ENCODE data around the gene SPRN.

The SPRN gene

GRCh38 chr10:133455196-133455595 is 30.8 kb upstream of the SPRN start:
- no peak for TF ChIP-seq PATZ1 (CRISPR knock-in tag; IDR thresholded peaks at IDR 0.05; ENCODE audit: borderline replicate concordance)
- TF ChIP-seq, protein P1, sequence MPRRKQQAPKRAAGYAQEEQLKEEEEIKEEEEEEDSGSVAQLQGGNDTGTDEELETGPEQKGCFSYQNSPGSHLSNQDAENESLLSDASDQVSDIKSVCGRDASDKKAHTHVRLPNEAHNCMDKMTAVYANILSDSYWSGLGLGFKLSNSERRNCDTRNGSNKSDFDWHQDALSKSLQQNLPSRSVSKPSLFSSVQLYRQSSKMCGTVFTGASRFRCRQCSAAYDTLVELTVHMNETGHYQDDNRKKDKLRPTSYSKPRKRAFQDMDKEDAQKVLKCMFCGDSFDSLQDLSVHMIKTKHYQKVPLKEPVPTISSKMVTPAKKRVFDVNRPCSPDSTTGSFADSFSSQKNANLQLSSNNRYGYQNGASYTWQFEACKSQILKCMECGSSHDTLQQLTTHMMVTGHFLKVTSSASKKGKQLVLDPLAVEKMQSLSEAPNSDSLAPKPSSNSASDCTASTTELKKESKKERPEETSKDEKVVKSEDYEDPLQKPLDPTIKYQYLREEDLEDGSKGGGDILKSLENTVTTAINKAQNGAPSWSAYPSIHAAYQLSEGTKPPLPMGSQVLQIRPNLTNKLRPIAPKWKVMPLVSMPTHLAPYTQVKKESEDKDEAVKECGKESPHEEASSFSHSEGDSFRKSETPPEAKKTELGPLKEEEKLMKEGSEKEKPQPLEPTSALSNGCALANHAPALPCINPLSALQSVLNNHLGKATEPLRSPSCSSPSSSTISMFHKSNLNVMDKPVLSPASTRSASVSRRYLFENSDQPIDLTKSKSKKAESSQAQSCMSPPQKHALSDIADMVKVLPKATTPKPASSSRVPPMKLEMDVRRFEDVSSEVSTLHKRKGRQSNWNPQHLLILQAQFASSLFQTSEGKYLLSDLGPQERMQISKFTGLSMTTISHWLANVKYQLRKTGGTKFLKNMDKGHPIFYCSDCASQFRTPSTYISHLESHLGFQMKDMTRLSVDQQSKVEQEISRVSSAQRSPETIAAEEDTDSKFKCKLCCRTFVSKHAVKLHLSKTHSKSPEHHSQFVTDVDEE (CRISPR knock-in tag; IDR thresholded peaks at IDR 0.05), result no peak
- no peak for TF ChIP-seq ZC3H10 (CRISPR knock-in tag; IDR thresholded peaks at IDR 0.05)
- TF ChIP-seq CSRNP3 (CRISPR knock-in tag; IDR thresholded peaks at IDR 0.05), result no peak
- no peak for TF ChIP-seq OSR1 (CRISPR knock-in tag; IDR thresholded peaks at IDR 0.05)
- no peak for TF ChIP-seq ZFP3 (CRISPR knock-in tag; IDR thresholded peaks at IDR 0.05)
- no peak for TF ChIP-seq TOX (CRISPR knock-in tag; IDR thresholded peaks at IDR 0.05; ENCODE audit: borderline replicate concordance)
- no peak for ATAC-seq

DNA sequence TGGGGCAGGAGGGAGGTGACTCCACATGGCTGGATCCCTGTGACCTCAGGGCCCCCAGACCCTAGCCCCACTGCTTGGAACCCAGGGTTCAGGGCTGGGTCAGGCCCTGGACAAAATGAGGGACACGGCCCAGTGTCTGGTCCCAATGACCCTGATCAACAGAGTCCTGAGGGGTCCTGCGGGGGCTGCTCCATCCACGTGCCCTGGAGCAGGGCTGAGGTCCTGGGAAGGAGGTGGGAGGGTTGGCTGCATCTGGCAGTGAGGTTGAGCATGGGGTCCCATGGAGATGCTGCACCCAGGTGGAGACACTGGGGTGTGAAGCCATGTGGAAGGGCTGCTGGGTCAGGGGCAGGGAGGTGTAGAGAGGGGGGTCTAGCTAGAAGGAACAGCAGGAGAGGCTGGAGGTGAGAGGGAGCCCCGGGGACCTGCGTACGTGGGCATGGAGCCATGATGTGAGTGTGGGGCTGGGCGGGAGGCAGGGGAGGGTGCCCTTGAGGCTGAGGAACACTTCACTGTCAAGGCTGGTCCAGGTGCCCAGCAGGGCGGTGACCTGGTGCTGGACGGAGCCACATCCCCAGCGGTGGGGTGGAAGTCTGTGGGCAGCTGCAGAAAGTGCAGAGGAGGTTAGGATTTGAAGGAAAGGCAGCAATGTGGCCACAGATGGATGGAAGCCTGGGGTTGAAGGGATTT is 29.9 kb upstream of the SPRN start:
- TF ChIP-seq ZNF565 (CRISPR knock-in tag; conservative IDR thresholded peaks at IDR 0.05; ENCODE audit: low read depth) (no peak), ZC3H10 (CRISPR knock-in tag; IDR thresholded peaks at IDR 0.05) (no peak), ZFP3 (CRISPR knock-in tag; IDR thresholded peaks at IDR 0.05) (no peak), OSR1 (CRISPR knock-in tag; IDR thresholded peaks at IDR 0.05) (no peak), ARNTL (CRISPR knock-in tag; IDR thresholded peaks at IDR 0.05; ENCODE audit: borderline replicate concordance, low read depth) (no peak), ZNF8 (CRISPR knock-in tag; IDR thresholded peaks at IDR 0.05) (no peak), ESRRG (CRISPR knock-in tag; IDR thresholded peaks at IDR 0.05) (no peak)
- no peak for ATAC-seq

DNA sequence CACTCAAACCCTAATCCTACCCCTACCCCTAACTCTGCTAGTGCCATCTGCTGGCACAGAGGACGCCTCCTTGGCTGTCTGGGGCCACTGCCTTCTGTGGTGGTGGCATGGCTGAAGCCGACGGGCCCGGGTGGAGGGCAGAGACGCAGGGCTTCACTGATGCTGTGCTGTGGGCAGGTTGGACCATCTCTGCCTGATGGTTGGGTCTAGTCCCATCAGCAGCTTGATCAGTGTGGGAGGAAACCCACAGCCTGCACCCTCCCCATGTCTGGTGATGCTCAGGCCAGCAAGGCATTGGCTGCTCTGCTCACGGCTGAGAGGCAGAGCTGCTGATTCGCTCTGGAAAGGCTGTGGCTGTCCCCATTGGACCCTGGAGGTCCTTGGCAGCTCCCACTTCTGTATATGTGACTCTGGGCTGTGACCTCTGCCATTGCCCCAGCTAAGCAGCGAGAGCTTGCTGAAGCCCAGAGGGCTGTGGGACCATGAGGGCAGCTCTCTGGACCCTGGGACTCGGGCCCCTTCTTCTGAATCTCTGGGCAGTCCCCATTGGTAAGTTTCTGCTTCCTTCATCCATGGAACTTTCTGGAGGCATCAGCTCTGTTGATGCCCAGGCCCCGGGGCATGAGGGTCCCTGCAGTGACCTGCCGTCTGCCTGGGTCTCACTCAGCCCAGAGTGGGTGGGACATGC is 29.2 kb upstream of the SPRN start, which contains the start of gene SCART1:
SCART1 (plus strand) TSS at position 430 of the 688 bp plus-strand sequence; CDS start at position 483, 53 bp downstream.
- ATAC-seq, result no peak; the same call in 2 of the 3 replicates
- TF ChIP-seq SNAI2 (CRISPR knock-in tag; IDR thresholded peaks at IDR 0.05) (no peak), ZFP3 (CRISPR knock-in tag; IDR thresholded peaks at IDR 0.05) (no peak), ISL1 (CRISPR knock-in tag; IDR thresholded peaks at IDR 0.05) (no peak), TCF4 (CRISPR knock-in tag; IDR thresholded peaks at IDR 0.05; ENCODE audit: borderline replicate concordance) (no peak), RARB (CRISPR knock-in tag; IDR thresholded peaks at IDR 0.05) (no peak), TOX (CRISPR knock-in tag; IDR thresholded peaks at IDR 0.05; ENCODE audit: borderline replicate concordance) (no peak), GLIS3 (CRISPR knock-in tag; IDR thresholded peaks at IDR 0.05) (no peak), ZC3H10 (CRISPR knock-in tag; IDR thresholded peaks at IDR 0.05) (no peak), BACH2 (CRISPR knock-in tag; IDR thresholded peaks at IDR 0.05; ENCODE audit: borderline replicate concordance) (no peak), ESRRG (CRISPR knock-in tag; IDR thresholded peaks at IDR 0.05) (no peak), ZNF8 (CRISPR knock-in tag; IDR thresholded peaks at IDR 0.05) (no peak), CSRNP3 (CRISPR knock-in tag; IDR thresholded peaks at IDR 0.05) (no peak), ZNF70 (CRISPR knock-in tag; IDR thresholded peaks at IDR 0.05) (no peak)

DNA sequence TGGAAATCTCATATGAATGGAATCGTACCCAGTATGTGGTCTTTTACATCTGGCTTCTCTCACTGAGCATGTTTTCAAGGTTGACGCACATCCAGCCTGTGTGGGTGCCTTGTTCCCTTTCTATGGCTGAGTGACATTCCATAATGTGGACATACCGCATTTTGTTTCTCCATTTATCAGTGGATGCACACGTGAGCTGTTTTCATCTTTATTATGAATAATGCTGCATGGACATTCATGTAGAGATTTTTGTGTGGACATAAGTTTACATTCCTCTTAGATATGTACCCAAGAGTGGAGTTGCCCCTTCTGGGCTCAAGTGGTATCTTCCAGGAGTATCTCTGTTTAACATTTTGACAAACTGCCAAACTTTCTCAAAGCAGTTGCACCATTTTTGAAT is 28.0 kb upstream of the SPRN start:
- no peak for TF ChIP-seq ZNF565 (CRISPR knock-in tag; conservative IDR thresholded peaks at IDR 0.05; ENCODE audit: low read depth)
- TF ChIP-seq GLIS3 (CRISPR knock-in tag; IDR thresholded peaks at IDR 0.05), result no peak
- no peak for TF ChIP-seq ISL1 (CRISPR knock-in tag; IDR thresholded peaks at IDR 0.05)
- no peak for TF ChIP-seq OSR1 (CRISPR knock-in tag; IDR thresholded peaks at IDR 0.05)
- no peak for TF ChIP-seq TOX (CRISPR knock-in tag; IDR thresholded peaks at IDR 0.05; ENCODE audit: borderline replicate concordance)
- TF ChIP-seq POU6F1 (CRISPR knock-in tag; IDR thresholded peaks at IDR 0.05; ENCODE audit: borderline replicate concordance, low read depth), result no peak
- no peak for ATAC-seq

Data from SK-N-SH treated with all-trans-retinoic acid at 6 μM for 48 hours (cell line).